NCI-H345 (cell line): ENCODE data around the gene RBM47.
"Not testable (repeated sequence)": the region's sequence is repeated elsewhere in the genome, so short reads cannot be mapped to it uniquely, and the experiment has no call there.

Experiments used
- DNase-seq: peaks from one replicate; lab custom pipeline; 2025; lab: John Stamatoyannopoulos, UW

RBM47 gene

GRCh38 chr4:40629401-40630334, at the start of gene RBM47:
Gene RBM47 (minus strand): TSS chr4:40629864. CDS start chr4:40438893, 190,971 bp downstream.
- peak; percentile 27 for DNase-seq

GRCh38 chr4:40678421-40678820, 48.8 kb upstream of the RBM47 start:
- no peak for DNase-seq

GRCh38 chr4:40675166-40675565, 45.5 kb upstream of the RBM47 start:
- DNase-seq = peak; percentile 31

GRCh38 chr4:40672528-40673522, 43.2 kb upstream of the RBM47 start:
- DNase-seq = no peak

GRCh38 chr4:40669504-40669903, 39.8 kb upstream of the RBM47 start:
- DNase-seq = no peak

DNA sequence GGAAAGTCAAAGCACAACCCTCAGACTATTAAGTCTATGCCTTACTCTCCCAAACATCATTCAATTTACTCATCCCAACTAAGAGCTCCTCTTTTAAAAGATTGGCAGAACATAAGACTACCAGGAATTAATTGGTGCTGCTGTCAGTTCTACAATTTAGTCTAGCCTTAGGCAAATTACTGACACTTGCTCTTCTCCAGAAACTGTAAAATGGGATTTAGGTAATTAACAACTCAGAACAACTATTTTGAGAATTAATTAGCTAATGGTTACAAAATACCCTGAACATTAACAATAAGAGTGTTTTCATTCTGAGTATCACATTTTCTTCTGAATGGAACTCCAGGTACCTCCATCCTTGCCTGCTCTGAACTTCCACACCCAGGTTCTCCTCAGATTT, 36.2 kb upstream of the RBM47 start:
- DNase-seq = no peak

DNA sequence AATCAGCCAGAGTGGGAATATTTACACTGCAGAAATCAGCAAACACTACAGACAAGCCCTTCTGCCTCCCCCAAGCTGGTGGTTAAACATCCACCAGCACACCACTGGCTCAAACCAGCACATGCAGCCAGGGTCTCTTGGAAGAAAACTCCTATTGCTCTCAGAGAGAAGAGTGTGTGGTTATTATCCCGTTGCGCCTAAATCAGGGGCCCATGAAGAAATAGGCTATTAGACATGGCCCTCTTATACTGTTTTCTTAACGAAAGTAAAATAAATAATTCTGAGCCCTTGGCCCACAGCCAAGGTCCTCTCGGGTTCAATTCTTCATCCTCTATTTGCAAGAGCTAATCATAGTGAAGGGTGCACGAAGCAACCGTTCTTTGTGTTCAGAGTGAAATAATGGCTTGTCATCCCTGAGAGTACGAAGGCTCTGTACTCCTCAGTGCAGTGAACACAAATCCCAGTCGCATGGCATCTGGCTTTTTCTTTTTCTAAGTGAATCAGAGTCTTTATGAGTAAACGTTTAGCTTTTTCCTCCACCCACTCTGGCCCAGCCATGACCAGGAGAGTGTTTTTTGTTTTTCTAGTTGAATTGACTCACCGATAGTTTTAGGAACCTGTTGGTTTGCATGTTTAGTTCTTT, 33.4 kb upstream of the RBM47 start:
- peak; percentile 89 for DNase-seq

DNA sequence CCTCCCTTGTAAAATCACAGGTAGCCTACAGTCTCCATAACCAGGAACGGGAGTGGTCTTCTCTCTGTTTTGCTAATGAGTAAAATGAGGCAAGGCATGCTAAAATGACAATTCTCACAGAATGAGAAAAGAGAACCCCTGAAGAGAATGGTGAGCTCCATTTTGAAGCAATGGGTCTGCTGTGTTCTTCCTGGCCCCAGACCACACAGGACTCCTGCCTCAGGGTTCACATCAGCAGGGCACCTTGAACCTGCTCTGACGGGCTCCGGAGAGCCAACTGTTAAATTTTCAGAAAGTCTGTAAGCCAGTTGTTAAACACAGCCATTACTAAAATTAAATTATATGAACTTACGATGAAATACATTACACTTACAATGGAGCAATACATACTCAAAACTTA, 32.1 kb upstream of the RBM47 start:
- no peak for DNase-seq

DNA sequence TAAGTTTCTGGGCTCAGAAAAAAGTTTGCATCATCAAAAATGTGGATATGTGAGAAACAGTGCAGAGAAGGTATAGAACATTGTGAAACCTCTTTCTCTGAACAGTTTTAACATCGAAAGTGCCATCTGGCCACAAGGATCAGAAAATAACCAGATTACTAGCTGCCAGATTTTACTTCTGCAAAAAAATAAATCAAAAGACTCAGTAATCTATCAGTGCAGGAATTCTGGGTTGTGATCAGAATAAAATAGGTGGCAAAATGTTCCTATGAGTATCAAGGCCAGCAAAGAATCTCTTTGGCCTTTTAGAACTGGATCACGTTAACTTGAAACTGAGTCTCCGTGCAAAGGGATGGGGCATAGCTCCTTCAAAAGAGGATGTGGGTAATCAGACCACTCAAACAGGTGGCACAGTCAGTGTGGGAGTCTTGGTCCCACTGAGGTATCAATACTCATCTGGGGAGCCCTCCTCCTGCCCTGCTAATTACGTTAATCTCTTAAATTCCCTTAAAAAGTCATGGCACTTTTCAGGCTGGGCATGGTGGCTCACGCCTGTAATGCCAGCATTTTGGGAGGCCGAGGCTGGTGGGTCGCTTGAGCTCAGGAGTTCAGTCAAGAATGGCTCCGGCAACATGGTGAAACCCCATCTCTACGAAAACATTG, 26.7 kb upstream of the RBM47 start:
- DNase-seq = no peak

DNA sequence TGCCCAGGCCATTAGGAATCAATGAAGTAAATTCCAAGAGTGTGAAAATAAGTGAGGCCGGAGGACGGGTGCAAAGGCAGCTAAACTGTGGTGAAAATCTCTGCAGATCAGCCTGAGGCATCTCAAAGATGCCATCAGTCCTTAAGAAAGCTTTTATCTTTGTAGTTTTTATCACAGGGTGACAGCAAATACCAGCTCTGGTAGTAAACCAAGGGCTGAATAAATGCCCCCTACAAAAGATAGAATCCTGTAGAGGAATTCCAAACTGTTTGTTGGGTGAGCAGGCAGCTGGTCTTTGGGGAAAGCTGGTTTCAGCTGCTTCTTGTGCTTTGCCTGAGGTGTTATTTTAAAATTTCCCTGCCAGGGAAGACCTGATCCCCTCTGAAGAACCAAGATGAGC, 21.6 kb upstream of the RBM47 start:
- DNase-seq = no peak

DNA sequence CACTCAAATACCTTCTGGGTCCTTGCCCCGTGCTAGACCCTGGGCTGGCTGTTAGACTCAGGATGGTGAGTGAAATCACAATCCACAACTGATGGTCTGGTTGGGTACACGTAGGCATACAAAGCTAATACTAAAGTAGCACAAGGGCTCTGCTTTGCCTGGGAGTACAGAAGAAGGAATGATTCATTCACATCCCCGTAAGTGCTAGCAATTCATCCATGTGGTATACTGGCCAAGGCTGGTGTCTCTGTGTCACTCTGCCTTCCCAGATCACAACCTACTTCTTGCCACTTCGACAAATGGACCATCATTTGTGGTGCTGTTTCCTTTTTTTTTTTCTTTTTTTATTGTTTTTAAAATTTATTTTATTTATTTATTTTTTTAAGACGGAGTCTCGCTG, 19.7 kb upstream of the RBM47 start:
- no peak for DNase-seq

GRCh38 chr4:40648742-40649281, 19.1 kb upstream of the RBM47 start:
- DNase-seq = no peak

- no peak for DNase-seq
Observed at GRCh38 chr4:40648131-40648530, 18.5 kb upstream of the RBM47 start.

- no peak for DNase-seq
Observed at GRCh38 chr4:40645586-40645985, 15.9 kb upstream of the RBM47 start.

DNA sequence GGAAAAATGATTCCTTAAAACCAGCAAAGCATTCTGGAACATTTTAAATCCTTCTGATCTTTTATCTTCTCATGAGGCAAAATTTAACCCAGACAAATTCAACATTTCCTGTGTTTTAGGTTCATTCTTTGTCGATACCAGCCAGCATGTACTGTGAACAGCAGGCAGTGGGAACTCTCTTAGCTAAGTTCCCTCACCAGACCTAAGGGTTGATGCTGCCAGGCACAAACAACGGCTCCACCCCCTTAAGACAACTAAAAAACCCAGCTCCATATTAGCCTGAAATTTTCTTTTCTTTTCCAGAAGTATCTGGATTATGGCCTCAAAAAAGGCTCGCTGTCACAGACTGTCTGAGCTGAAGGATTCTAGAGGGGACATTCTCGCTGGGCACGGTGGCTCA, 2.4 kb upstream of the RBM47 start:
- no peak for DNase-seq

DNA sequence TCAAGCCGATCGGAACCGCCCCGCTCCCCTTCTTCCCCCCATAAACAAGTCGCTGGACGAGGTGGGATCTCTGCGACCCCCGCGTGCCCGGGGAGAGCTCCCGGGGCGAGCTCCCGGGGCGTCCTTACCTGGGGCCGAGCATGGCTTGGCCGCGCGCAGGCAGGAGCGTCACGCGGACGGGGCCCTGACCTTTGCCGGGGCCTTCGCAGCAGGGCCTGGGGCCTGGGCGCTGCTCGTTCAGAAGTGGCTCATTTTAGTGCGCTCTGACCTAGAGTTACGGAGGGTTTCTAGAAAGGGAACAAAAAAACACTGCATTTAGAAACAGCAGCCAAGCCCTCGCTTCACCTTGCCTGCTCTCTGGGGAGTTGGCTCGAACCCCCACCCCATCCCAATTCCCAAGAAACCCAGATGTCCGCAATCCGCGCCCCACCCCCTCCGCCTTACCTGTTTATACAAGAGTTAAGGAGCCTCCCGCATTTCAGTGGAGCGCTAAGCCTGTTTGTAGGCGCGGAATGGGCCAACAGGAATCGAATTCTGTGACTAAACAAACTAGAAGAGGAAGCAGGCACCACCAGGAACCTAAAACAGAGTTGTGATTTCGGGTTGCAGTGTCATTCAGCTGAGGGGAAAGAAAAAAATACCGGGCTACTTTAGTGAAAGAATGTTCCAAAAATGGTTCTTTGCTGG, 814 bp upstream of the RBM47 start:
- no peak for DNase-seq

DNA sequence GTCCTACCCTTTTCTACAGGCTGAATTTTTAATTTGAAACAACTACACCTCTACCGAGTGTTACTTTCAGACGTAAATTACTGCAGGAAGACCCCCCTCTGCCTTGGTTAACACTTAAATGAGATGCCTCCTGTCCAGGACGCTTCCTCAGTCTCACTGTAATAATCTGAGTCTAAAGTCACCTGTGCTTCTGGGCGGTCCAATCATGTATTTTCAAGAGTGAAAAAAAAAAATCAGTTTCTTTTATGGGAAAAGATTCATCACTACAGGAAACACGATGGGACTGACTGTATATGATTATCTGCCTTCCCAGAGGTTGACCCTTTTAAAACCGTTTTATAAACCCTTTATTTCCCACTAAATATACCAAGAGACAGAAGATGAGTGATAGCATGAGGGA, 776 bp downstream of the RBM47 start:
- no peak for DNase-seq

DNA sequence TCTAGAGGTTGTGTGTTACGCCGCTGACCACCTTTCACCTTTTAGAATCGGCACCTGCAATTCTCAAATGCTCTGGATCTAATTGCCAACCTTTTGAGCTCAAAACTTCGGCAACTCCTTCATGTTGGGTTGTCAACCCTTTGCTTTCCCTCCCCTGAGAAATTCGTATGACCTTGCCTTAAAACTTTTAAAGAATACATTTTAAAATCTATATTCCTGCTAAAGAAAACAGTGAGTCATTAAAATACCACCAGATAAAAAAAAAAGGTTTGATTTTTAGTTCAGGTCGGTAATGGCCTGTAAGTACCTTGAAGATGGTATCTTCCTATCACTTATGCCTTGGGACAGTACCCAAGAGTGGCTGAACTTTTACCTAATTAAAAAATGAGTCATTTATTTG, 1.3 kb downstream of the RBM47 start:
- not testable (repeated sequence) for DNase-seq

GRCh38 chr4:40627540-40627939, 2.1 kb downstream of the RBM47 start:
- DNase-seq = no peak

GRCh38 chr4:40626183-40626990, 3.3 kb downstream of the RBM47 start:
- no peak for DNase-seq
